Stimulated activated CD4-positive, alpha-beta T cell treated with anti-CD3 and anti-CD28 coated beads, Interleukin-4, amount 100 ng/mL, for 48 hours (primary cell): ENCODE data around the gene NME5.
A peak's percentile ranks its signal among the peaks of the same experiment; 100 is the strongest.
"Not testable (repeated sequence)": the region's sequence is repeated elsewhere in the genome, so short reads cannot be mapped to it uniquely, and the experiment has no call there.

Experiments
- DNase-seq, 2 donors: peaks; one replicate each; pipeline ENCODE4 v3.0.0-alpha.2; 2020; ENCODE audit warnings: low read depth in 2 of 2

Gene NME5, protein sequence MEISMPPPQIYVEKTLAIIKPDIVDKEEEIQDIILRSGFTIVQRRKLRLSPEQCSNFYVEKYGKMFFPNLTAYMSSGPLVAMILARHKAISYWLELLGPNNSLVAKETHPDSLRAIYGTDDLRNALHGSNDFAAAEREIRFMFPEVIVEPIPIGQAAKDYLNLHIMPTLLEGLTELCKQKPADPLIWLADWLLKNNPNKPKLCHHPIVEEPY

DNA sequence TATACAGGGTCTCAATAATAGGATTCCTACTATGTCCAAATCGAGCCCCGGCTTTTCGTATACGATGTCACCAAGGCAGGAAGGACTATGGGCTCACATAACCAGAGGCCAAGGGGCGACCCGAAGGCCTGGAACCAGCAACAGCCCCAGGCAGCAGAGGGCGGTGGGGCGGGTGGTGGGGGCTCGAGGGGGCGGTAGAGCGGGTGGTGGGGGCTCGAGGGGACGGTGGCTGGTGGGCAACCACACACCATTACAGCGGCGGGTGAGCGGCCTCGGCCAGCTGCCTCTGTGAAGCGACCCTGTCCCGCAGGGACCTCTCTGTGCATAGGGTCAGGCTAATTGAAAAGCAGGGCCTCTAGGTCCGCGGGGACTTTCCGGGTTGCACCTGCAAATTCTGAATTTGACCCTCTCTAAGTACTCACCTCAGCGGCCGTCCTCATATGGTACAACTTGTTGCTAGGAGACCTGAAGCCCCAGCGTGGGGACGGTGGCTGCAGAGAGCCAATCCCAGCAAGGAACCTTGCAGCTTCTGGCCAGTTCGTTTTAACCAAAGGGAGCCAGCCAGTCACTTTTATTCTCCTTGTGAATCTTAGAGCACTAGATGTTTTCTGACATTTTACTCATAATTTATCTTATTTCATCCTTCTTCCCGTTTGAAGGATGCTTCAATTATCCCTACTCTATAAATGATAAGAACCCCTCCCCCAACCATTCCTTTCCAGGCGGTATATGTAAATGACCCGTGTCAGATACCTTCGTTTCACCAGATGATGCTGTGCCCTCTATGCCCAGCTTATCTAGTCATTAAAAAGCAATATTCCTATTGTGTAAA lies at the start of gene NME5:
Gene NME5 (minus strand): TSS at position 480 of the 832 bp plus-strand sequence. CDS start 648 bp downstream, outside the sequence.
- no peak for DNase-seq

DNA sequence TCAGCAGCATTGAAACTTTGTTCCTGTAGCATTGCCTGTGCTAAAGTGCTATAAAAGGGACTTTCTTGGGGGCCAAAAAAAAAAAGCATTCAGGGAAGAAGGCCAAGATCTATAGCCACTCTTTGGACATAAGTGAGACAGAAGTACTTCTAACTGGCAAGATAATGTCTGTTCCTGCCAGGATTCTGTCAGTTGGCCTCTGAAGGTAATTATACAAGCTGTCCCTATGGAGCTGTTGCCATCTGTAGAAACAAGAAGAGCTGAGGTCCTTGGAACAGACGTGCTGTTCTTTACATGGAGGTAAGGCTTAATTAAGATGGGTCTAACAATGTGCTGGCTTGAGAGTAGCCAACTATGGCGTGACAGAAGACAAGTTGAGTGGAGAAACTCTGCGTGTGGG lies 49.4 kb upstream of the NME5 start:
- no peak for DNase-seq

DNA sequence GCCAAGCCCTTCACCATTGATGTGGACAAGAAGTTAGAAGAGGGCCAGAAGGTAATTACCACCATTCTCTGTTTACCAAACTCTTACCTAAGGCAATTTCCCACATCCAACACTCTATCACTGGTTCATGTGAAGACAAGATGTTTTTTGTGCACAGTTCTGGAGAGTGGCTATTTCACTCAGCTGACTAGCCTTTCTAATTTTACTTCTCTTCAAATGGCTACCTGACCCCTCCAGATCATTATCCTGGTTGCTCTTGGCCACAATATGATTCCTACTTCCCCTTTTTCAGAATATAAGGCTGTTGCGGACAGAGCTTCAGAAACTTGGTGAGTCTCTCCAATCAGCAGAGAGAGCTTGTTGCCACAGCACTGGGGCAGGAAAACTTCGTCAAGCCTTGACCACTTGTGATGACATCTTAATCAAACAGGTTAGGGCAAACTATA lies 46.8 kb upstream of the NME5 start:
- DNase-seq: no peak

DNA sequence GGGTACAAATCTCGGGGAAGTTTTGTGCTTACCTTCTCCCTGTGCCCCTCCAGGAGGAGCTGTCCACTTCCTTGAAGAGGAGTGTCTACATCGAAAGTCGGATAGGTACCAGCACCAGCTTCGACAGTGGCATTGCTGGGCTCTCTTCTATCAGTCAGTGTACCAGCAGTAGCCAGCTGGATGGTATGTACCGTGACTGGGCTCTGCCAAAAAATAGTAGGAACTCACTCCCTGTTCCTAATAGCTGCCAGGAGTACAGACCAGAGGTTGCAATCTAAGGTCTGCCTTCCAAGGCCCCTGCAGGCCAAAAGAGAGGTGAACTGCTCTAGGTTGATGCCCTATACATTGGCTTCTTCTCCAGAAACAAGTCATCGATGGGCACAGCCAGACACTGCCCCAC lies 43.6 kb upstream of the NME5 start:
- no peak for DNase-seq

DNA sequence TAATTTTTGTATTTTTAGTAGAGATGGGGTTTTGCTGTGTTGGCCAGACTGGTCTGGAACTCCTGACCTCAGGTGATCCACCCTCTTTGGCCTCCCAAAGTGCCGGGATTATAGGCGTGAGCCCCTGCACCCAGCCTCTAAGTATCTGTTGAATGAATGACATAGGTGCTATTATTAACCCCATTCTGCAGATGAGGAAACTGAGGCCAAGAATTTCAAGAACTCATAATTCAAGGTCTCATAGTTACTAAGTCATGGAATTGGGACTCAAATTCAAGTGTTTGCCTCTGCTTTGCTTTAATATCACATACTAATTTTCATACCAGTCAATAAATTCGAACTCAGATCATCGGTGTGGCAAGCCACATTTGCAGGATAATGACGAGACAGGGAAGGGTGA lies 41.6 kb upstream of the NME5 start:
- no peak for DNase-seq

DNA sequence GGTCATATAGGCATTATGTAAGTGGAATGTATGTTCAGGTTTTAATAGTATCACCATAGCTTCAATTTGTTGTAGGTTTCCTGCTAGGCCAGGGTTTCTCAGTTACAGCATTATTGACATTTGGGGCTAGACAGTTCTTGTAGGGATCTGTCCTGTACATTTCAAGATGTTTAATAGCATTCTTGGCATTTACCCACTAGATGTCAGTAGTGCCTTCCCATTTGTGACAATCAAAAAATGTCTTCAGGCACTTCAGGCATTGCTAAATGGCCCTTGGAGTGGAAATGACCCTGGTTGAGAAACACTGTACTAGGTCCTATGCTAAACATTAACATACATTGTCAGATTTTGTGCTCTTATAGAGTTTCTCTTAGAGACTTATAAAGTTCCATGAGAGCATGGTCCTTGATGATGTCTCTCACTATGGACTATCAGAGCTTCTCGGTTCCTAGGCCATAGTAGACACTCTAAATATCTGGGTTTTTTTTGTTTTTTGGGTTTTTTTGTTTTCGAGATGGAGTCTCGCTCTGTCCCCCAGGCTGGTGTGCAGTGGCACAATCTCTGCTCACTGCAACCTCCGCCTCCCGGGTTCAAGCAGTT lies 41.1 kb upstream of the NME5 start:
- no peak for DNase-seq

DNA sequence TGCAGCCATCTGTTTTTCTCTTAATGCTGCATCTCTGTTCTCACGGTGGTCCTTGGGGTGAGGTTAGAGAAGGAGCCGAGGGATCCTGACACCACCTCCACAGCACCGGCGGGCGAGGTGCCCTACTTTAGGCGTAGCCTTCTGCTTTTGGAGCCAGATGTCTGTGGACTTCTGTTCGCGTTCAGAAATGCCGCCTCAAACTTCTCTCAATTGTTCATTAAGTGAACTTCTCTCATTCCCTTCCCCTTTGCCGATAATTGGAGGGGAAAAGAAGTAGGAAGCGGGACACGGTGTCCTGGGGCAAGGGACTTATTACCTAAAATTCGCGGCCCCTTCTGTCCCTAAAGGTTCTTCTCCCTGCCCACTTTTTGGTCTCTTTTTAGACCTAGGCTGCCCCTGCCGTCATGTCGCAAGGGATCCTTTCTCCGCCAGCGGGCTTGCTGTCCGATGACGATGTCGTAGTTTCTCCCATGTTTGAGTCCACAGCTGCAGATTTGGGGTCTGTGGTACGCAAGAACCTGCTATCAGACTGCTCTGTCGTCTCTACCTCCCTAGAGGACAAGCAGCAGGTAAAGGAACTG lies 40.1 kb upstream of the NME5 start:
- peak in 1 of 2 donors; percentile 9 for DNase-seq

DNA sequence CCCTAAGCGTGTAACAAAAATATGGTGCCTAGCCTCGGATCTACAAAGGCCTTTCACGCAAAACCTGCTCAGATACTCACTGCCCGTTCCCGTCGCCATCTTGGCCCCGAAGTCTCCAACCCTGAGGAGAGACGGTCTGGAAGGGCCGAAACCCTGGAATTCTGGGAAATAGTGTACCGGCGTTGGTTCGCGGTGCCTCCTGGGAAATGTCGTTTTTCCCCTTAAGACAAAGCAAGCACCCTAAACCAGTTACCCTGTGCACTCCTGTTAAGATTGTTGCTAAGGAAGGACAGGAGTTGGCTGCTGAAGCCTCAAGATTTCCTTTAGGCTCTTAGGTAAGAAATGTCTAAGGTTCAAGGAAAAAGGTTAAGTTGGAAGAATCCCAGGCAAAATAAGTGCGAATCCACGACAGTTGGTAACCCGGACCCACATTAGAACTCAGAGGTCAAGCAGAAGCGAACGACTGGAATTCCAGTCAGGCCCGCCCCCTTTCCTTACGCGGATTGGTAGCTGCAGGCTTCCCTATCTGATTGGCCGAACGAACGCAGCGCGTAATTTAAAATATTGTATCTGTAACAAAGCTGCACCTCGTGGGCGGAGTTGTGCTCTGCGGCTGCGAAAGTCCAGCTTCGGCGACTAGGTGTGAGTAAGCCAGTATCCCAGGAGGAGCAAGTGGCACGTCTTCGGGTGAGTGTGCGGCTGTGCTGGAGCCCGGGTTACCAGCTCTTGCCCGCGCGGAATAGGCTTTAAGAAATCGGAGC lies 39.5 kb upstream of the NME5 start, which contains the start of the genes BRD8 and KIF20A:
Gene BRD8 (minus strand): TSS at position 115 of the 761 bp plus-strand sequence. CDS start 16 bp downstream, at position 99.
Gene KIF20A (plus strand): TSS at position 597 of the 761 bp plus-strand sequence. CDS start 569 bp downstream, outside the sequence.
- DNase-seq: peak; percentile 82 to 91

DNA sequence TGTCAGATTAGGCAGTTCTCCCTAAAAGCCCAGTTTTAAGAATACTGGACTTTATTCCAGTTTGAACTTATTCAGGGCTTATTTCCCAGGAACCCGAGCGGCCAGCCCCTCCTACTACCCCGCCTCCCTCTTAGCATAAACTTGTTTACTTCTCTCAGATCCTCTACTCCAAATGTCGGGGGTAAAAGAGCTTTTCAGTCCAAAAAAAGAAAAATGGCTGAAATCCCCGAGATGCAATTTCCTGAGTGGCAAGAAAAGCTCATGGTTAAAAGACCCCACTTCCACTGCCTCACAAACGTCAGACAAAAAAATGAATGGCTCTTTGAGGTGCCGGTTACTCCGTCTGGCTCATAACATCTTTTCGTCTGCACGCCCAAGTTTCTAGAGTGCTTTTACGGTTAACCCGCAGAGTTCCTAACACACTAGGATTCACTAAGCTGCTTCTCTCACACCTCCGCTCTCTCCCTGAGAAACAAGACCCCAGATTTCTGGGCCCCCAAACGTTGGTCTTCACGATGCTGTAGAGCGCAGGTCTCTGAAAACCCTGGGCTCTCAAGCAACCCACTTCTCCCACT lies 38.8 kb upstream of the NME5 start:
- DNase-seq: peak; percentile 10 to 17

DNA sequence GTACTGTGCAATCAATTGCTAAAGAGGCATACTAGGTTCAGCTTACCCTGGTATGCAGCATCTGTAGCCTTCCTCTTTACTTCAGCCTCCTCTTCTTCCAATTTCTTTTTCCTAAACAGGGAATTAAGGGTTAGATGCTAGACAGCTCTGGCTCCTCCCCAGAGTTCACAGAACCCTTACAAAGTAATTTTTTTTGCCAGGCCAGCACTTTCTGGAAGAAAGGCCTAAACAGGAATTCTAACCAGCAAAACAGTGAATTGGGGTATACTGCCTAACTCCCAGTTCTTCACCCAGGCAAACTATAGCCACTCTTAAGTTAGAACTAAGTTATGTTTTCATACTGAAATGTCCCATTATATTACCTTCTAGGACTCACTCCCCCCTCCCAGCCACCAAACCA lies 31.1 kb upstream of the NME5 start:
- DNase-seq: no peak

DNA sequence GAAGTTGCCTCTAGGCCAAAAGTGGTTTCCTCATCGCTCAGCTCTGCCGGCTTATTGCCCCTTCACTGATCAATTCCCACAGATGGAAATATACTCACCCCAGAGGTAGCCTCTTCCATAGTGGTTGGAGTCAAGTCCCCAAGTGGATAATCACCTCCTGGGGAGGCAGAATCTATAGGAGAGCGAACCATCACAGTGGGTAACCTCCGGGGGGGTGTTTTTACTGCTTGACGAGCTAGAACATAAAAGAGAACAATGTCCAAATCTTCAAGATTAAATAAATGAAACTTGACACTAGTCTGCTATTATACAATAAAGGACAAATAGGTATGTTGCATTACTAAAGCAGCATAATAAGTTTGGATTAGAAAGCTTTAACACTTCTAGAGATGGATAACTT lies 29.9 kb upstream of the NME5 start:
- no peak for DNase-seq

DNA sequence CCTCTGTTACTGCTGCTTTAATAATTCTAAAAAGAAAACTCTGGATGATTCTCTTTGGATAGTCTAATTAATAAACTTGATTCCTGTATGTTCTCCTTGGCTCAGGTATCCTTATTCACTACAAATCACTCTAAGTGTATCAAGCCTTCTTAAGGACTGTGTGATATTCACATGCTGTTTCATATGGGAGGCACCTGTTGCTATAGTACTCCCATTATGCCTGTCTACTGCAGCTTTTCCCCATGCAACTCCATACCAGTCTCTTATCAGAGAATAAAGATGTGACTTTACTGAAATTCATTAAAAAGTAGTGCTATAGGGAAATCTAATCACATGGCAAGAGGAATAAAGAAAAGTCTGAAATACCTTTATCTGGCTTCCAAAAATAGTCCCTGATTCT lies 24.5 kb upstream of the NME5 start:
- no peak for DNase-seq

DNA sequence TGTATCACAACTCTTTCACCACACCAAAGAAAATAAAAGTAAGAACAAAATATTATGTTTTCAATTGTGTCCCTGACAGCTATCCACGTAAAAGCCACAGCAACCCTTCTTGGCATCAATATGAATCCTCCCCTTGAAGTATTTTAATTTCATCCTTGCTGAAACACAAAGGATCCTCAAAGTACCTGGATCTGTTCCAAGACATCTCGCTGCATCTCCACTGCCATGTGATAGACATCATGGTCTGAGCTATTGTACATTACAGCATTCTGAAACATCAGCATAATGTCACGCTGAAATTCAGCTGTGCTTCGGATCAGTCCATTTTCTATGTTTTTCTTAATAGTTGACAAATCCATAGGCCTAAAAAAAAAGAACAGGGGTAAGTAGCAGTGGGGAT lies 21.5 kb upstream of the NME5 start:
- no peak for DNase-seq

DNA sequence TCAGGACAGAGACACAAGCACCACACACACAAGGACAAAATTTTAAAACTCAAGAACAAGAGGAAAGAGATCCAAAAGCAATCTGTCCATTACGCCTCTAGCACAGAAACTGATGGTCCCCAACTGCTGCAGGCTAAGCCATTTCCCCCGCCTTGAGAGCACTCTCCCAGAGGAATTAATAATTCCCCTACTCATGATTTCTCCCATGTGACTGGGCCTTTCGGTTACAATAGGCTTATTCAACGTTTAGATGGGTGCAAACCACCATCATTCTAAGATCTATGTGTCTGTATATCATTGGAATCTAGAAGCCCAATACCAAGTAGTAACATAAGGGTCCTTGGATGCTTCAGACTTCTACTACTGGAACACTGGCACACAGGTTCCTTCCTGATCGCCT lies 20.4 kb upstream of the NME5 start:
- DNase-seq: no peak

DNA sequence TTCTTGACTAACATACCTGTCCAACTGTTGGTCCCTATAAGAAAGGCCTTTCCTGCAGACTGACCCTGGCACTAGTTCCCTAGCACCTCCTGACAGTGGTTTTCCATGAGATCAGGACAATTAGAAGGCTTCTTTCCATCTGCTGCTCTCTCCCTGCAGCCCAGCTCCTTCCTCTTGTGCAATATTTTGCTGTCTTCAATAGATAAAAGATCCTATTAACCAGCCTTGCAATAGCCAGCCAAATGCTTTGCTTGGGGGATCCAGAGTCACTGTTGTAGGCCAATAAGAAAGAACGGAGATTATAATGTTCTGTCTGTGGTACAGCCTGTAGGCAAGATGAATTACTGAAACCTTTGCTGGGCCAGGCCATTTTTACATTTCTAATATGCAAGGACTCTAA lies 18.4 kb upstream of the NME5 start:
- DNase-seq: no peak

DNA sequence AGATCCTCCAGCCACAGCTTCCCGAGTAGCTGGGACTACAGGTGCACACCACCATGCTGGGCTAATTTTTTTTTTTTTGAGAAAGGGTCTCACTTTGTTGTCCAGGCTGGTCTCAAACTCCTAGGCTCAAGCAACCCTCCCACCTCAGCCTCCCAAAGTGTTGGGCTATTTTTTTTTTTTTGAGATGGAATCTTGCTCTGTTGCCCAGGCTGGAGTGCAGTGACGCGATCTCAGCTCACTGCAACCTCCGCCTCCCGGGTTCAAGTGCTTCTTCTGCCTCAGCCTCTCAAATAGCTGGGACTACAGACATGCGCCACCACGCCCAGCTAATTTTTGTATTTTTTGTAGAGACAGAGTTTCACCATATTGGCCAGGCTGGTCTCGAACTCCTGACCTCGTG lies 16.7 kb upstream of the NME5 start:
- not testable (repeated sequence) for DNase-seq

DNA sequence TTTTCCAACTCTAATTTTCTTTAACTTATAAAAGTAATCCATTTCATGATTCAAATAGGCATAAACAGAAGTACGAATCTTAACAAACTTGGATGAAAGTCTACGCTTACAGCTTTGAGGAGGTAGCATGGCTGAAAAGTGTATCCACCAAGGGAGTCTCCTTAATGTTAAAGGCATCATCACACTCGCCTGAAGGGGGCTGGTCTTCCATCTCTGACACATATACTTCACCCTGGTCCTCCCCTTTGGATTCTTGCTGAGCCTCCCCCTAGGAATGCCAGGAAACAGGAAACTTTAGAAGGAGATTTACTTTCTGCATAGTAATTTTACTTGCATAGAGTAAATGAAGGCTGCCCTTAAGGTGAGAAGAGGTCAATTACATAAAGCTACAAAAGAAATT lies 10.3 kb upstream of the NME5 start:
- DNase-seq: no peak

DNA sequence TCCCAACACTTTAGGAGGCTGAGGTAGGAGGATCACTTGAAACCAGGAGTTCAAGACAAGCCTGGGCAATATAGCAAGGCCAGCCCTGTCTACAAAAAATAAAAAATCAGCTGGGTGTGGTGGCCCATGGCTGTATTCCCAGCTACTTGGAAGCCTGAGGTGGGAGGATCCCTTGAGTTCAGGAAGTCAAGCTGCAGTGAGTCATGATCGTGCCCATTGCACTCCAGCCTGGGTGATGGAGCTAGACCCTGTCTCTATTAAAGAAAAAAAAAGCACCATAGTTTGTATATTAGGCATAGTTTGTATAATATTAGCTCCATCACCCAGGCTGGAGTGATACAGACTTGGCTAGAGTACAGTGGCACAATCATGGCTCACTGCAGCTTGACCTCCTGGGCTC lies 9.6 kb upstream of the NME5 start:
- no peak for DNase-seq

DNA sequence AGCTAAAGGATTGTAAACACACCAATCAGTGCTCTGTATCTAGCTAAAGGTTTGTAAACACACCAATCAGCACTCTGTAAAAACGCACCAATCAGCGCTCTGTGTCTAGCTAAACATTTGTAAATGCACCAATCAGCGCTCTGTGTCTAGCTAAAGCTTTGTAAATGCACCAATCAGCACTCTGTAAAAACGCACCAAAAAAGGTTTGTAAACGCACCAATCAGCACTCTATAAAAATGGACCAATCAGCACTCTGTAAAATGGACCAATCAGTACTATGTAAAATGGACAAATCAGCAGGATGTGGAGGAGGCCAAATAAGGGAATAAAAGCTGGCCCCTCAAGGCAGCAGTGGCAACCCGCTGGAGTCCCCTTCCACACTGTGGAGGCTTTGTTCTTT lies 4.3 kb upstream of the NME5 start:
- DNase-seq: not testable (repeated sequence)

DNA sequence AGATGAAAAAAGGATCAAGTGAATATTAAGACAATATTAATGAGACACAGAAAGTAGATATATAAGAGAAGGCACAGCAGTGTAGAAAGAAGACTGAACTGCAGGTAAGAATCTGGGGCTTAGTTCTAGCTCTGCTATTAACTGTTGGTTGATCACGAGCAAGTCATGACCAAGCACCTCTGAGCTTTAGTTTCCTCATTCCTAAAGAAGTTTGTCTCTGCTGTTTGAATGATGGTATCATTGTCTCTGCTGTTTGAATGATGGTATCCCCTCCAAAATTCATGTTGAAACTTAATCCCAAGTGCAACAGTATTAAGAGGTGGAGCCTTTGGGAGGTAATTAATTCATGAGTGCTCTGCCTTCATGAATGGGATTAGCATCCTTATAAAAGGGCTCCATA lies 2.5 kb upstream of the NME5 start:
- DNase-seq: no peak

DNA sequence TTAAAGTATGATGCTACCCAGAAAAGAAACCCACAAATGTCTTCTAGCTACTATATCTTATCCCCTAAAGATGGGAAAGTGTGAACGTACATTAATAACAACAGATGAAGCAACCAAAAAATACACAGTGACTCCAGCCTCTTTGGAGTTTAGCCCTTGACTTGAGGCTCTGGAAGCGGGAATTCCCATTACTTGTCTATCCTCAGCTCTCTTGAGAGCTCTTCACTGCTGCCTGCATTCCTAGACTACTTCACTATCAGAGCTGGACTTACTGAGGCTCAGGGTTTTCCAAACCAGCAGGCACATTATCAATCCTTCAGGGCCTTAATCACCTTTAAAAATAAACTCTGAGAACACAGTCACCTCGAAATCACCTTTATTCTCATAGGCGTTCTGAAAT lies 1.0 kb upstream of the NME5 start:
- DNase-seq: no peak
